ENCODE data around the gene LSM2.

Gene LSM2

GRCh38 chr6:31776989-31777666, 29.6 kb downstream of the LSM2 start, which contains the start of gene VWA7:
Gene VWA7, minus strand, starts transcription at chr6:31777328. Its CDS starts 549 bp downstream, at chr6:31776779.
- DNase-seq (ENCODE audit: low read depth): peak; percentile 83

- DNase-seq (ENCODE audit: low read depth): no peak
Measured at GRCh38 chr6:31776485-31776988, 30.2 kb downstream of the LSM2 start.

- DNase-seq (ENCODE audit: low read depth): no peak
Measured at GRCh38 chr6:31775633-31776484, 30.9 kb downstream of the LSM2 start.

- DNase-seq (ENCODE audit: low read depth): no peak
Measured at GRCh38 chr6:31775184-31775583, 31.6 kb downstream of the LSM2 start.

GRCh38 chr6:31771992-31772358, 34.8 kb downstream of the LSM2 start:
- DNase-seq (ENCODE audit: low read depth): no peak

- no peak for DNase-seq (ENCODE audit: low read depth)
Measured at GRCh38 chr6:31770860-31771259, 35.9 kb downstream of the LSM2 start.

- peak; percentile 71 for DNase-seq (ENCODE audit: low read depth)
Measured at GRCh38 chr6:31769684-31770371, 36.9 kb downstream of the LSM2 start.

GRCh38 chr6:31768363-31769257, 38.2 kb downstream of the LSM2 start:
- no peak for DNase-seq (ENCODE audit: low read depth)

- DNase-seq (ENCODE audit: low read depth): no peak
Measured at GRCh38 chr6:31767096-31767645, 39.6 kb downstream of the LSM2 start.

GRCh38 chr6:31765910-31766794, 40.6 kb downstream of the LSM2 start:
- no peak for DNase-seq (ENCODE audit: low read depth)

- DNase-seq (ENCODE audit: low read depth): no peak
Measured at GRCh38 chr6:31765559-31765909, 41.2 kb downstream of the LSM2 start.

GRCh38 chr6:31764198-31764597, 42.6 kb downstream of the LSM2 start:
- no peak for DNase-seq (ENCODE audit: low read depth)

- DNase-seq (ENCODE audit: low read depth): no peak
Measured at GRCh38 chr6:31763619-31763940, 43.2 kb downstream of the LSM2 start.

GRCh38 chr6:31762878-31763618, 43.7 kb downstream of the LSM2 start:
- DNase-seq (ENCODE audit: low read depth): no peak

- no peak for DNase-seq (ENCODE audit: low read depth)
Measured at GRCh38 chr6:31762356-31762755, 44.4 kb downstream of the LSM2 start, which contains the start of gene SAPCD1. Gene SAPCD1, plus strand, starts transcription at chr6:31762656. Its CDS starts 399 bp downstream, at chr6:31763055.

- DNase-seq (ENCODE audit: low read depth): no peak
Measured at GRCh38 chr6:31761343-31761742, 45.4 kb downstream of the LSM2 start.

GRCh38 chr6:31760790-31761189, 46.0 kb downstream of the LSM2 start:
- DNase-seq (ENCODE audit: low read depth): no peak

- DNase-seq (ENCODE audit: low read depth): no peak
Measured at GRCh38 chr6:31758281-31758680, 48.5 kb downstream of the LSM2 start.

- no peak for DNase-seq (ENCODE audit: low read depth)
Measured at GRCh38 chr6:31752739-31753319, 53.9 kb downstream of the LSM2 start.
